Measurements from ENCODE around the gene AFF1.
"Not testable (repeated sequence)": the region's sequence is repeated elsewhere in the genome, so short reads cannot be mapped to it uniquely, and the experiment has no call there.

AFF1 gene

GRCh38 chr4:87017580-87018342 lies 83.0 kb downstream of the AFF1 start:
- no peak for DNase-seq

- DNase-seq: no peak
Observed at GRCh38 chr4:87018753-87019152, 83.9 kb downstream of the AFF1 start.

- DNase-seq: no peak
Observed at GRCh38 chr4:87019246-87019791, 84.5 kb downstream of the AFF1 start.

GRCh38 chr4:87019898-87020297 lies 85.1 kb downstream of the AFF1 start:
- DNase-seq: no peak

- DNase-seq: no peak
Observed at GRCh38 chr4:87024201-87024600, 89.4 kb downstream of the AFF1 start.

DNA sequence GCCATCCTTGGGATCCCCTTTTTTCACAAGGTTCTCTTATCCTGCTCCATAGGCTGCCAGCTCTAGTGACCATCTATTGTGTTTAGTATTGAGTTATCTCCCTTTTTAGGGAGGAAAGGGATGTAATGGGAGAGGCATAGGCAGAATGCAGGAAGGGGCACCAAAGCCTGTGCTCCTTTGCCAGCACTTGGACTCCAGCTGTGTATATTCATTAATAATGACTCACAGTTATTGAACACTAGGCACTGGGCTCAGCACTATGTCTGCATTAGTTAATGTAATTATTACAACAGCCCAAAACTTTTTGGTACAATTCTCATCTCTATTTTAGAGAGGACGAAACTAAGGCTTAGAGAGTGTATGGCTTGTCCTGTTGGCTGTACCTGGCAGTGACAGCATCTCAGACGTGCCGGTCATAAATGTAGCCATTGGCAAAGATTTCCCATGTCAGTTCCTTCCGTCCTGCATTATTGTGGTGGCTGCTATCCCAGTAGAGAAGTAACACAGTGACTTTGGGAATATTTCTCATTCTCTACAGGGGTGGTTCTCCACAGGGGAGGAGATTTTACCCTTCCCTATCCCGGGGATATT lies 90.3 kb downstream of the AFF1 start:
- DNase-seq: no peak

- DNase-seq: no peak
Observed at GRCh38 chr4:87025614-87026041, 90.8 kb downstream of the AFF1 start.

- DNase-seq: no peak
Observed at GRCh38 chr4:87026800-87027495, 92.1 kb downstream of the AFF1 start.

DNA sequence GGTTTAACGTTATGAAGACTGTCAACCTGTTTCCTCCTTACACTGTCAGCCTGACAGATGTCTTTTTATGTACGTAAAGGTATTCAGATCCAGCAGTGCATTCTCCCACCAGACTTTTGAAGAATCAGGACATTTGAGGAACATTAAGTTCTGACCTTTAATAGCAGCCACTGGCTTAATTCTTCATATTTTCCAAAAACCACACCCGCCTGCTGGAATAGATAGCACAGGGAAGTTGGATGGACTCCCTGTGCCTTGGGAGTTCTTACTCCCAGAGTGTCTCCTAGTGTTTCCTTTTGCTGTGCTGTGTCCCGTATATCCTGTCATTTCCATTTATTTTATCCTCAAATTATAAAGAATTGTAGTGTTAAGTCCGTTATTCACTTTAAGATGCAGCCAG lies 94.5 kb downstream of the AFF1 start:
- DNase-seq: no peak

DNA sequence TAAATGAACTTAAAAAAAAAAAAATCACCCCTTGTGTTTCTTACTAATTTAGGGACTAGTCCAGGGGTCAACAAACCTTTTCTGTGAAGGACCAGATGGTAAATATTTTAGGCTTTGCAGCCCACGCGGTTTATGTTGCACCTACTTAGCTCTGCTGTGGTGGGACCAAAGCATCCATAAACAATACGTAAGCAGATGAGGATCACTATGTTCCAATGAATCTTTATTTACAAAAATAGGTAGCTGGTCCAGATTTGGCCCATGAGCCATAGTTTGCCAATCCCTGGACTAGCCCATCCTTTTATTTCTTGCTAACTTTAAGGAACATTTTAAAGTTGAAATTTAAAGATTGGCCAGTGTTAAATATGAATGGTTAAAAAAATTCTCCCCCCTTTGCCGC lies 95.3 kb downstream of the AFF1 start:
- no peak for DNase-seq

DNA sequence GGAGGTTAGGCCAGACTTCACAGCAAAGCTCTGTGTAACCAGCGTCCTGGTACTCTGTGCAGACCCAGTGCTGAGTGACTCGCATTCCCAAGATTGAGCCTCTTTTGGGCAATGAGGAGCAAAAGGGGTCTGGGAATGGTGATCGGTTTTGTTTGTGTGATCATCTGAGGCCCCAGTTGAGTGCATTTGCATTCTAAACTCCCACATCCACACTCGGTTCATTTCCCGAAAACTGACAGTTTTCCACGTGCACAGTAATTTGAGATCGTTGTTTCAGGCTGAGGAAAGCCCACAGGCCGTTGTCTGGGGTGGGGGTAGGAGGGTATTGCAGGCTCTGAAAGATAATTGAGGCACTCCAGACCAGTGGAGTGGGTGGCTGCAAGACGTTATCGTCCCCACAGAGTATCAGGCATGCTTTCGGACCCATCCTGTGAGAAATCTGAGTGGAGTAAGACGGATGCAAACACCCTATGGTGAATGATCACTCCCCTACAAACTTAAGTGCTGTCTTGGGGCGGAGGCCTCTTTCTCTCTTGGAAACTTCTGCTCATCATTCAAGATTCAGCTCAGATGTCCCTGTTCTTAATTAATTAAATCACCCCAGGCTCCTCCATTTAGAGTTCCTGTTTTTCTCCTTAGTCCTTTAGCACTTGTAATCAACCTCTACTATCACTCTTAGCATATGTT lies 96.1 kb downstream of the AFF1 start:
- no peak for DNase-seq

DNA sequence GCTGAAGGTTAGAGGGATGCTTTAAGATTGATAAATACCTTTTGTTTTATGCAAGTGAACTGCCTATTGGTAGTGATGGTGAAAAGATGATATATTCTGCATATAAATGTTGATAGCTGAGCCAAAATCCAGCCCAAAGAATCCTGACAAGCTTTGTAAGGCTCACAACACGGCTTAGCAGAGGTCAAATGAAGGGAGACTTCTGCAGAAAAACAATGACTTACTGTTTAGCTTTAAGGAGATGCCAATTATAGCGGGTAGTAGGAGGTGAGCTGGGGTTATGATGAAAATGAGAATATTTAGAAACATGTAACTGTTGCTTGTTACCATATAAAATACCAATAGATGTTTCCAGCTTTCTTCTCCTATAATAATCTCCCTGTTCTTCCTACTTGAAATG lies 97.1 kb downstream of the AFF1 start:
- no peak for DNase-seq

- DNase-seq: no peak
Observed at GRCh38 chr4:87032884-87033533, 98.2 kb downstream of the AFF1 start.

GRCh38 chr4:87033902-87034301 lies 99.1 kb downstream of the AFF1 start:
- DNase-seq: no peak

GRCh38 chr4:87034527-87034926 lies 99.7 kb downstream of the AFF1 start:
- DNase-seq: no peak

DNA sequence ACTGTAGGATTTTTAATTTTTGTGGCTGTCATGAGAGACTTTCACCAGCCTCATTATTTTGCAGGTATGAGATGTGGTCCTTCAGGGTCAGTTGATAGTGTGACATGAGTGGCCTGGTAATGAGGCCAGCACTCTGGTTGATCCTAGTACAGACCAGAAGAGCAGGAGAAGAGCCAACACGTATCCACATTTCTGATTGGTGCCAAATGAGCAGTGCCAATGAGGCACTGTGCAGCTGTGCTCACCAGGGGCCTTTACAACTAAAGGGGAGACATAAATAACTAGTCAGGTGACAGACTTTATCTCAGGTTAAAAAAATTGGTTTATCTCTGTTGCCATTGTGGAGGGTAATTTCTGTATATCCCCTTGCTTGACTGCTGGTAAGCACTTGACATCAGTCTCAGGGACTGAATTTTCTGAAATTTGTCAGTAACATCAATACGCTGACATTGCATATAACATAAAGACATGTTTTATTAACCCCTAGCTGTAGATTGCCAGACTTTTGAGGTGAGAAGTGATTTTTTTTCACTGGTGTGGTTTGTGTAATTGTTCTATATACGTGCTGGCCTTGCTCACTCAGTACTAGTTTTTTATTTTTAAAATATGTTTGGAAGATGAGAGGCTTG lies 101.2 kb downstream of the AFF1 start:
- no peak for DNase-seq

GRCh38 chr4:87036713-87037112 lies 101.9 kb downstream of the AFF1 start:
- DNase-seq: no peak

DNA sequence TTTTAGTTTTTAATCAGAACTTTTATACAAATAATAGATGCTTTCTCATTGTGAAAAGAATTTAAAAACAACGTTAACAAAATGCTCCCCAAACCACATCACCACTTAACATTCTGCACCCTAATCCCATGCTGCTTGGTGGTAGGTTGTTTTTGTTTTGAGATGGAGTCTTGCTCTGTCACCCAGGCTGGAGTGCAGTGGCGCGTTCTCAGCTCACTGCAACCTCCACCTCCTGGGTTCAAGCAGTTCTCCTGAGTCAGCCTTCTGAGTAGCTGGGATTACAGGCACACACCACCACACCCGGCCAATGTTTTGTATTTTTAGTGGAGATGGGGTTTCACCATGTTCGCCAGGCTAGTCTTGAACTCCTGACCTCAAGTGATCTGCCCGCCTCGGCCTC lies 102.4 kb downstream of the AFF1 start:
- not testable (repeated sequence) for DNase-seq

DNA sequence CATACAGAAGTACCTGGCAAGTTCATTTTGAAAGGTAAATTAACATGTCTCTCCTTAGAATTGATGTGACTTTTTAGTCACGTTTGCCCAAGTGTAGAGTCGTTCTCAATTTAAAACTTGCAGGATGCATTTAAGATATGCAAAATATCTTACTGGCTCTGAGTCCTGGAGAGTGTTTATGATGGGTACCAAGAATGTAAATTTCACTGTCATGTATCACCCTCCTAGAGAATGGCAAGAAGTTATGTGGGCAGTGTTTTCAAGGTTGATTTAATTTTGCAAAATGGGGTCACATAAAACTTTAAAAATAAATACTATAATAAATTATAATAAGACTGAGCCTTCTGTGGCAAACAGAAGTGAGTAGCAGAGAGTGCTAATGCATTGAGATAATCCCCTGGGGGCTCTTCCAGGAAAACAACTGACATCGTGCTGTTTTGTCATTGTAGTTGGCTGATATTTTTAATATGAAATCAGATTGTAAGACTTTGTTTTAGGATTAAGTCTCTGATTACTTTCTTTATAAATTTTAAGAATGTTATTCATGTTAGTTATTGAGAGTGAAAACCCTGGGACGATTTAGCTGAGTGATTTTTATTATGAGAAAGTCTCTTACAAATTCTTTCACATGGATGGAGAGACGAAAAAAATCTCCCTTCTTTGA lies 103.0 kb downstream of the AFF1 start:
- no peak for DNase-seq

GRCh38 chr4:87038837-87039615 lies 104.2 kb downstream of the AFF1 start:
- DNase-seq: no peak

- no peak for DNase-seq
Observed at GRCh38 chr4:87041141-87041540, 106.3 kb downstream of the AFF1 start.

Measured in activated CD8-positive, alpha-beta memory T cell treated with anti-CD3 and anti-CD28 coated beads, Interleukin-2, amount 50 U/mL, for 48 hours (primary cell).